ENCODE results near the gene MCM10.
A peak's percentile ranks its signal among the peaks of the same experiment; 100 is the strongest.

- TF ChIP-seq, protein P1, sequence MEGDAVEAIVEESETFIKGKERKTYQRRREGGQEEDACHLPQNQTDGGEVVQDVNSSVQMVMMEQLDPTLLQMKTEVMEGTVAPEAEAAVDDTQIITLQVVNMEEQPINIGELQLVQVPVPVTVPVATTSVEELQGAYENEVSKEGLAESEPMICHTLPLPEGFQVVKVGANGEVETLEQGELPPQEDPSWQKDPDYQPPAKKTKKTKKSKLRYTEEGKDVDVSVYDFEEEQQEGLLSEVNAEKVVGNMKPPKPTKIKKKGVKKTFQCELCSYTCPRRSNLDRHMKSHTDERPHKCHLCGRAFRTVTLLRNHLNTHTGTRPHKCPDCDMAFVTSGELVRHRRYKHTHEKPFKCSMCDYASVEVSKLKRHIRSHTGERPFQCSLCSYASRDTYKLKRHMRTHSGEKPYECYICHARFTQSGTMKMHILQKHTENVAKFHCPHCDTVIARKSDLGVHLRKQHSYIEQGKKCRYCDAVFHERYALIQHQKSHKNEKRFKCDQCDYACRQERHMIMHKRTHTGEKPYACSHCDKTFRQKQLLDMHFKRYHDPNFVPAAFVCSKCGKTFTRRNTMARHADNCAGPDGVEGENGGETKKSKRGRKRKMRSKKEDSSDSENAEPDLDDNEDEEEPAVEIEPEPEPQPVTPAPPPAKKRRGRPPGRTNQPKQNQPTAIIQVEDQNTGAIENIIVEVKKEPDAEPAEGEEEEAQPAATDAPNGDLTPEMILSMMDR (IDR thresholded peaks at IDR 0.05): no peak
- TF ChIP-seq POLR2A (IDR thresholded peaks at IDR 0.05) (no peak), POLR2AphosphoS5 (IDR thresholded peaks at IDR 0.05; ENCODE audit: insufficient read depth in 1 of 2, low read depth in 1 of 2) (peak in 1 of 2 donors; percentile 48)
These were observed 40.4 kb upstream of the MCM10 start for GRCh38 chr10:13120786-13121499.

All from vagina (tissue), 2 donors.